HG03520 (cell line): Measurements from ENCODE around the gene PLCG2.

Experiments used
- ATAC-seq: cut with Tn5 transposase; IDR thresholded peaks from one replicate; pipeline ENCODE4 v1.9.1; 2021; ENCODE audit warnings: mild to moderate bottlenecking, moderate library complexity; ENCODE audit not compliant: unreplicated experiment

Gene PLCG2

GRCh38 chr16:81841722-81842121 lies 62.6 kb downstream of the PLCG2 start:
- ATAC-seq, result peak; percentile 44

- ATAC-seq, result no peak
These were observed 63.6 kb downstream of the PLCG2 start for GRCh38 chr16:81842564-81843242.

GRCh38 chr16:81843243-81843582 lies 64.1 kb downstream of the PLCG2 start:
- no peak for ATAC-seq

GRCh38 chr16:81843683-81844082 lies 64.6 kb downstream of the PLCG2 start:
- ATAC-seq, result no peak

- ATAC-seq, result no peak
These were observed 67.0 kb downstream of the PLCG2 start for GRCh38 chr16:81846105-81846504.

GRCh38 chr16:81848306-81848853 lies 69.3 kb downstream of the PLCG2 start:
- ATAC-seq, result no peak

GRCh38 chr16:81850197-81850944 lies 71.3 kb downstream of the PLCG2 start:
- no peak for ATAC-seq

- ATAC-seq, result no peak
These were observed 73.3 kb downstream of the PLCG2 start for GRCh38 chr16:81852347-81852746.

- no peak for ATAC-seq
These were observed 76.6 kb downstream of the PLCG2 start for GRCh38 chr16:81855552-81856153.

- no peak for ATAC-seq
These were observed 81.5 kb downstream of the PLCG2 start for GRCh38 chr16:81860287-81861266.

- no peak for ATAC-seq
These were observed 82.4 kb downstream of the PLCG2 start for GRCh38 chr16:81861503-81861902.

- no peak for ATAC-seq
These were observed 82.8 kb downstream of the PLCG2 start for GRCh38 chr16:81861915-81862314.

- no peak for ATAC-seq
These were observed 84.7 kb downstream of the PLCG2 start for GRCh38 chr16:81863630-81864352.

- no peak for ATAC-seq
These were observed 85.7 kb downstream of the PLCG2 start for GRCh38 chr16:81864646-81865382.

- ATAC-seq, result no peak
These were observed 87.8 kb downstream of the PLCG2 start for GRCh38 chr16:81866820-81867440.

GRCh38 chr16:81868057-81868748 lies 89.1 kb downstream of the PLCG2 start:
- ATAC-seq, result no peak

- ATAC-seq, result no peak
These were observed 90.2 kb downstream of the PLCG2 start for GRCh38 chr16:81869326-81869725.

- no peak for ATAC-seq
These were observed 94.1 kb downstream of the PLCG2 start for GRCh38 chr16:81873206-81873605.
